Mucosa of gallbladder (tissue), 1 donor: ENCODE measurements around the gene VPS36. TPM values are rescaled to one million over a fixed set of nuclear protein-coding genes. Genes with fewer than 3 reads are reported as not detected.
A peak's percentile ranks its signal among the peaks of the same experiment; 100 is the strongest.
"Not testable (repeated sequence)": the region's sequence is repeated elsewhere in the genome, so short reads cannot be mapped to it uniquely, and the experiment has no call there.

Experiments used
- DNase-seq: peaks from one replicate; pipeline ENCODE4 v3.0.0-alpha.2; 2020; ENCODE audit warnings: low spot score
- total RNA-seq: library from RNA; stranded (reverse); gene quantifications from one replicate; pipeline ENCODE4 v1.2.1, GENCODE V29; 2021
- donor health status: DM: no; HTN: no; CAD: no.

VPS36 gene
- total RNA-seq, result 41.6 TPM

GRCh38 chr13:52450012-52450792 is at the start of gene VPS36:
Gene VPS36, minus strand, starts transcription at chr13:52450634. Its CDS starts 40 bp downstream, at chr13:52450594.
- peak; percentile 97 for DNase-seq

- not testable (repeated sequence) for DNase-seq
Observed at GRCh38 chr13:52497979-52498378, 47.5 kb upstream of the VPS36 start.

- not testable (repeated sequence) for DNase-seq
Observed at GRCh38 chr13:52494241-52494640, 43.8 kb upstream of the VPS36 start.

GRCh38 chr13:52491015-52491414 is 40.6 kb upstream of the VPS36 start:
- not testable (repeated sequence) for DNase-seq

GRCh38 chr13:52488763-52489162 is 38.3 kb upstream of the VPS36 start:
- not testable (repeated sequence) for DNase-seq

- DNase-seq, result not testable (repeated sequence)
Observed at GRCh38 chr13:52487078-52487477, 36.6 kb upstream of the VPS36 start.

GRCh38 chr13:52480677-52481428 is 30.4 kb upstream of the VPS36 start:
- not testable (repeated sequence) for DNase-seq

GRCh38 chr13:52468487-52468886 is 18.1 kb upstream of the VPS36 start:
- DNase-seq, result not testable (repeated sequence)

GRCh38 chr13:52463526-52463925 is 13.1 kb upstream of the VPS36 start:
- DNase-seq, result no peak

- no peak for DNase-seq
Observed at GRCh38 chr13:52461265-52461664, 10.8 kb upstream of the VPS36 start.

GRCh38 chr13:52459668-52460067 is 9.2 kb upstream of the VPS36 start:
- DNase-seq, result no peak

GRCh38 chr13:52455677-52456041 is 5.2 kb upstream of the VPS36 start:
- DNase-seq, result peak; percentile 39

- DNase-seq, result peak; percentile 95
Observed at GRCh38 chr13:52454820-52455676, 4.6 kb upstream of the VPS36 start, which contains the start of gene CKAP2. Gene CKAP2, plus strand, starts transcription at chr13:52455478. Its CDS starts 79 bp downstream, at chr13:52455557.

GRCh38 chr13:52454459-52454819 is 4.0 kb upstream of the VPS36 start:
- no peak for DNase-seq

- no peak for DNase-seq
Observed at GRCh38 chr13:52452470-52452869, 2.0 kb upstream of the VPS36 start.

GRCh38 chr13:52451135-52451804 is 836 bp upstream of the VPS36 start:
- no peak for DNase-seq

- DNase-seq, result no peak
Observed at GRCh38 chr13:52450793-52451116, 321 bp upstream of the VPS36 start.

- no peak for DNase-seq
Observed at GRCh38 chr13:52449331-52450011, 963 bp downstream of the VPS36 start.

GRCh38 chr13:52447815-52448552 is 2.5 kb downstream of the VPS36 start:
- no peak for DNase-seq

GRCh38 chr13:52447354-52447753 is 3.1 kb downstream of the VPS36 start:
- no peak for DNase-seq
